NB4 (cell line): ENCODE measurements around the gene PCNT.

Experiments
- CTCF ChIP-seq: IDR thresholded peaks from one replicate; pipeline ENCODE4 v1.5.1; 2012; ENCODE audit warnings: low read depth, low read length
- MAX ChIP-seq: IDR thresholded peaks from 2 replicates; pipeline ENCODE4 v1.6.1; 2011; ENCODE audit warnings: low read depth, low read length

- TF ChIP-seq MAX (no peak), CTCF (no peak)
Observed at GRCh38 chr21:46346296-46347202, 22.6 kb downstream of the PCNT start.
